ENCODE results near the gene EMID1.

EMID1 gene

GRCh38 chr22:29205594-29206371, at the start of gene EMID1:
EMID1 (plus strand) TSS chr22:29205896; CDS start chr22:29206039, 143 bp downstream.
- DNase-seq (ENCODE audit: low read depth in 1 of 2, low spot score in 1 of 2) = no peak

DNA sequence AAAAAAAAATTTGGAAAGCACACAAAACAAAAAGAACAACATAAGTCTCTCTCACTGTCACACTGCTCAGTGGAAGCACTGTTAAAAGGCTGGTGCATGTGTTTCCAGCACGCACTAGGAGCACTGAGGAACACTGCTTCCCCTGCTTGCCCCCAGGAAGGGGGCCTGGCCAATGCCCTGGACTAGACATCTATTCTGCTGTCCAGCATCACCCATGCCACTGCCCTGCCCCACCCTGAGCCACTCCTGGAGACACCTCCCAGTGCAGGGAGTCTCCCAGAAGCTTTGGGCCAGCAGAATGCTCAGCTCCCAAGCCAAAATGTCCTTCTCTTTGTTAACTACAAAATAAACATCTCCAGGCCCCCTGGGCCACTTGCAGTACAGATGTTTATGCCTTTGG, 49.7 kb upstream of the EMID1 start:
- no peak for DNase-seq (ENCODE audit: low read depth in 1 of 2, low spot score in 1 of 2)

DNA sequence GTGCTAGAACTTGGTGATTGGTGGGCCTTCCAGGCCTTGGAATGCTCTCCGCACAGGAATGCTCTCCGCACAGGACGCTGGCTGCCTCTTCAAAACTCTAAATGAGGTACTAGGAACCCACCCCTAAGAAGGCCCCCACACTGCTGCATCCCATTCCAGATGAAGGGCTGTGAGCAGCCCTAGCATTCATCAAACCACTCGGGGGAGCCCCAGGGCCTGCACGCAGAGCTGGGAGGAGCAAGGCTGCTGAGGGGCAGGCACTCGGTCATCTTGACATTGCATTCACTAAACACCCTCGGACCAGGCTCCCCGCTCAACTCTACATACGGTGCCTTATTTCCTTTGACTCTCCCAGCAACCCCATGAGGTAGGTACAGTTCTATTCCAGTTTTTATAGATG, 49.2 kb upstream of the EMID1 start:
- no peak for DNase-seq (ENCODE audit: low read depth in 1 of 2, low spot score in 1 of 2)

DNA sequence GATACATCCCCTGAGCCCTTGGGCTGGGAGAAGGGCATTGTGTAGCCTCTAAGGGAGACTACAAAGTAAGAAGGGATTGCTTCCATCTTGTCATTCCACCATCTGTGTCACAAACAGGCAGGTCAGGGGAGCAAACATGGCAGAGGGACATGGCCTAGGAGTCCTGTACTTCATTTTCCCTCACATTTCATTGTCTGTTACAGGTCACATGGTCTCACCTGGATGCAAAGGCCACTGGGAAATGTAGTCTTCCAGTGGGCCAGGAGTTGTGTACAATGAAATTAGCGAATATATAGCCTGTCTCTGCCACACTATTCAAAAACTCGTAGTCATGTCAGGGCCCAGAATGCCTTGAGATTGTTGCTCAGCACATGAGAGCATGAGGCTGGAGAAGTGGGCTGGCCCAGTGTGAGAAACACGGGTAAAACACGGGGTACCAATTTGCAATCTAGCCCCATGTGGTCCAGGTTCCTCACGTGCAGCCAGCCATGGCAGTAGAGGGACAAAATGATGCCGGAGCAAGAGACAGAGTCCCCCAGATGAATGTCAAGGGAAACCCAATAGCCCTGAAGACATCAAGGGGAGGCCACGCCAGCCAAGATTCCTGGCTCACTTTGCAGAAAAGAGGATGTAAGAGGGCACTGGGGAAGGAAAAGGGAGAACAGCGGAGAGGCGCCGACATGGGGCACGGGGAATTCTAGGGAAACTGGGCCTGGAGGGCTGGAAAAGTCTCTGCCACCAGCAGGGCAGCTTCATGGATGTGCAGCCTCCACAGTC, 47.7 kb upstream of the EMID1 start:
- DNase-seq (ENCODE audit: low read depth in 1 of 2, low spot score in 1 of 2) = no peak

- DNase-seq (ENCODE audit: low read depth in 1 of 2, low spot score in 1 of 2) = no peak
Observed at GRCh38 chr22:29158546-29158945, 47.1 kb upstream of the EMID1 start.

- DNase-seq (ENCODE audit: low read depth in 1 of 2, low spot score in 1 of 2) = no peak
Observed at GRCh38 chr22:29163808-29164207, 41.9 kb upstream of the EMID1 start.

DNA sequence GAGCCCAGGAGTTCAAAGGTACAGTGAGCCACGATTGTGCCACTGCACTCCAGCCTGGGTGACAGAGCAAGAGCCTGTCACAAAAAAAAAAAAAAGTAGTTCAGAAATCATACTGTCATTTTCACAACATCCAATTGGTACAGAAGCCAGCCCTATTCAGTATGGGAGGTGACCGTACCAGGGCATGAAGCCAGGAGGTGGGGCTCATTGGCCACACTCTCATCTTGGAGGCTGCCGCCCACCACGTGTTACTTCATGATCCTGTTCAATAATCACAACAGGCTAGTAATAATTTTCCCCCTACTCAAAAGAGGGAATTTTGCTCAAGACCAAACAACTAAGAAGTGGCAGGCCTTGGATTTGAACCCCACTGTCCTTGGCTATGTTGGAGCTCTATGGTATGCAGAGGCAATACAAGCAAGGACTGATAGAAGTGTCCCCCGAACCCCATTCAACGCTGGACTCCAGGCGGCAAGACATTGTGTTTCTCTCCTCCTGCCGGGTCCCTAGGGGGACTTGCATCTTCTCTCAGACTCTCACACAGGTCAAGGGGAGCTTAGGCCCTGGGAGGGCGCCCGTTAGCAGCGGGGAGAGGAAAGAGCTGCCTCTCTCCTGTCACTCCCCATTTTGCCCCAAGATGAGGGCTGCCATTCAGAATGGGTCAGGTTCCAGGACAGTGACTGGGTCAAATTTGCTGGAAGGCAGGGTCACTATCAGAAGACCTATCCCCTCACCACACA, 40.2 kb upstream of the EMID1 start:
- no peak for DNase-seq (ENCODE audit: low read depth in 1 of 2, low spot score in 1 of 2)

DNA sequence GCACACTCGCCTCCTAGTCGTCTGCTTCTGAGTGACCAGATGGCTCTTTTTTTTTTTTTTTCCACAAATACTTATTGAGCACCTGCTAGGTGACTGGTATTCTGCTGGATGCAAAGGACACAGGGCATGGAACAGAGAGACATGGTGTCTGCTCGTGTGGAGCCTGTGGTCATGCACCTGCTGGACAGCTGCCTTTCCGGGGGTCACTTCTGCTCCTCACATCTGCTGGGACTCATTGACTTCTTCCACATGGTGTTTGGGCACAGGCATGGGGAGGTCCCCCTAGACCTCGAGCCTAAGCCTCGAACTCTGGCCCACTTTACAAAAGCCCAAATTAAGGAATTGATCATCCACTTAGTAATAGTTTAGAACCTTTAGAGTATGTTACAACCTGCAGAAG, 39.5 kb upstream of the EMID1 start:
- DNase-seq (ENCODE audit: low read depth in 1 of 2, low spot score in 1 of 2) = no peak

- DNase-seq (ENCODE audit: low read depth in 1 of 2, low spot score in 1 of 2) = no peak
Observed at GRCh38 chr22:29167032-29167911, 38.4 kb upstream of the EMID1 start.

DNA sequence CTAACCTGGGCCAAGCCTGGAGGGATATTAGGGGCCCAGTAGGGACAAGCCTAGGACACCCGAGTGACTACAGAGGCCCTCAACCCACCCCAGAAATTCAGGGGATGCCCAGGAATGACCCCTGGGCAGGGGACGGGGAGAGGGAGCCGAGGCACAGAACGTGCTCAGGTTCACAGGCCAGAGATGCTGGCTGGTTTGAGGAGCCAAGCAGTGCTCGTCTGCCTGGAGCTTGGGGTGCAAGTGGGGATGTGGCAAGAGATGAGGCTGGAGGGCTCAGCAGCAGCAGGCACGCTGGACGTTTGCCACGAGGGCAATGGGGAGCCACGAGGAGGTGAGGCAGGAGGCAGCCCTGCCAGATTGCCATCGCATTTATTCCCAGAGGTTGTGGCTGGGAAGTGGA, 34.0 kb upstream of the EMID1 start:
- DNase-seq (ENCODE audit: low read depth in 1 of 2, low spot score in 1 of 2) = no peak

- DNase-seq (ENCODE audit: low read depth in 1 of 2, low spot score in 1 of 2) = no peak
Observed at GRCh38 chr22:29172216-29172615, 33.5 kb upstream of the EMID1 start.

- no peak for DNase-seq (ENCODE audit: low read depth in 1 of 2, low spot score in 1 of 2)
Observed at GRCh38 chr22:29175312-29175835, 30.3 kb upstream of the EMID1 start.

DNA sequence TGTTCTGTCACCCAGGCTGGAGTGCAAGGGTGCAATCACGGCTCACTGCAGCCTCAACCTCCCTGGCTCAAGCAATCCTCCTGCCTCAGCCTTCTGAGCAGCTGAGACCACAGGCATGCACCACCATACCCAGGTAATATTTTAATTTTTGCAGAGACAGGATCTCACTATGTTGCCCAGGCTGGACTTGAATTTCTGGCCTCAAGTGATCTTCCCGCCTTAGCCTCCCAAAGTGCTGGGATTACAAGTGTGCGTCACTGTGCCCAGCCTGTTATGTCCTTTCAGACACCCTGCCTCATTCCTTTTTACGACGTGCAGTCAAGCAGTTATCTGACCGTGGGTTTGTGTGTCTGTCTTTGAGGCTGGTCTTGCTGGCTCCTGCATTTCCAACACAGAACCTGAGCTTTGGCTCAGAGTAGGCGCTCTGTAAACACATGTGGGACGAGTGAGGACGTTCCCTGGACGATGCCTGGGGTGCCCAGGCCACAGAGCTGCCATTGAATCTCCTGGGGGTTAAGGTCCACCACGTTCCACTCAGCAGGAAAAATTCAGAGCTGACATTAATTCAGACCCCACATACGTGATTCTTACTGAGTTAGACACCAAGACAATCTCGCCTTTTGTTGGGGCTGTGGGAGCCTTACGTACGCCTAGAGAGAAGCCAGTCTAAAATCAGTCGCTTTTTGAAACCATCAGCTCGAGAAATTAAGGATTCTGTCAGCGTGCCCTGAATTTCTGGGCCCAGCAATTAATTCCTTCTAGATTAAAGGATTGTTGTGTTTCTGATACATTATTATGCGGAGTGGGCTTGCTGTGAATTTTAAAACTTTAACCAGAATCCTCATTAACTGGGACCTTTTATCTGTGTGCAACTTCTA, 21.5 kb upstream of the EMID1 start:
- DNase-seq (ENCODE audit: low read depth in 1 of 2, low spot score in 1 of 2) = no peak

DNA sequence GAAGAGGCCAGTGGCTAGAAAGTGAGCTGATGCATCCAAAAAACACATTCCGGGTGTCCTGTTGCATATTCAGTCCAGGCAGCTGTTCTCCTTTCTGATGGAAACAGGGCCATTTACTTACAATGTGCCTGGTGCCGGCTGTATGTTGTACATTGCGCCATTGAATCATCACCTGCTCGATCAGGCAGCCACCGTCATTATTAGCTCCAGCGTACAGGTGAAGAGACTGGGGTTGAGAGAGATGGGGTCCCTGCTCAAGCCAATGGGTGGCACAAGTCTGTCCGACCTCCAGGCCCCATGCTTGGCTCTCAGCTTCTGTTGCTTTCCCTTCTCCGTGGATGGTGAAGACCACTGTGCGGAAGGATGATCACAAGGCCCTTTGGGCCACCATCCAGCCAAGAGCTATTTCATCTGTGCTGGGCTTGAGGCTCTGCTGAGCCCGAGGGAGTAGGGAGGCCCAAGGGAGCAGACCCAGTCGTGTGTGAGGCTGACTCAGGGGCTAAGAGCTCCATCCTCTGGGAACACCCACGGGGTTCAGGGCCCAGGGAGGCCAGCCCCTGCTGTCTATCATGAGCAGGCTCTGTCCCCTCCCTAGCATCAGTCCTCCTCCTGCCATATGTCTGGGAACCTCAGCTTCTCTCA, 20.7 kb upstream of the EMID1 start:
- DNase-seq (ENCODE audit: low read depth in 1 of 2, low spot score in 1 of 2) = no peak

DNA sequence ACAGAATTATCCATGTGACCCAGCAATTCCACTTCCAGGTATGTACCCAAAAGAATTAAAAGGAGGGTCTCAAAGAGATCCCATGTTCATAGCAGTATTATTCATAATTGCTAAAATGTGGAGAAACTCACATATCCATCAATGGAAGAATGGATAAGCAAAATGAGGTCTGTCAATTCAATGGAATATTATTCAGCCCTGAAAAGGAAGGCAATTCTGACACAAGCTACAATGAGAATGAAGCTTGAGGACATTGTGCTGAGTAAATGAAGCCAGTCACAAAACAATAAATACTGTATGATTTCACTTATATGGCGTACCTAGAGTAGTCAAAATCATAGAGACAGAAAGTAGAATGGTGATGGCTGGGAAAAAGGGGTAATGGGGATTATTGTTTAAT, 19.4 kb upstream of the EMID1 start:
- no peak for DNase-seq (ENCODE audit: low read depth in 1 of 2, low spot score in 1 of 2)

DNA sequence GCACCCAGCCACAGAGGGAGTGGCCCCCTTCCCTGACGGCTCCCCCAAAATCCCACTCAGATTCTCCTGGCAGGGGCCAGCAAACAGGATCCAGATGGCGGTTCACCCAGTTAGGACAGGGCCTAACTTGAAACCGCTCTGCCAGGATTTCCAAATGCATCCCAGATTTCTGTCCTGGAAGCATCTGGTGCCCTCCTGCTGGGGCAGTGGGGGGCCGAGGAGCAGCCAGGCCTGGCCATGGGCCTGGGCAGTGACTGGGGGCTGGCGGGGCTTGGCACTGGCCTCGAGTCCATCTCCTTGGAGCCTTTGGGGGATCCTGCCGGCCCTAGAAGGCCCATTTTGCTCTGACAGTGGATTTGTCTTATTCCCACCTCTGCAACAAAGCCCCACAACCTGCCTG, 17.9 kb upstream of the EMID1 start:
- DNase-seq (ENCODE audit: low read depth in 1 of 2, low spot score in 1 of 2) = no peak

GRCh38 chr22:29190051-29190450, 15.6 kb upstream of the EMID1 start:
- DNase-seq (ENCODE audit: low read depth in 1 of 2, low spot score in 1 of 2) = no peak

DNA sequence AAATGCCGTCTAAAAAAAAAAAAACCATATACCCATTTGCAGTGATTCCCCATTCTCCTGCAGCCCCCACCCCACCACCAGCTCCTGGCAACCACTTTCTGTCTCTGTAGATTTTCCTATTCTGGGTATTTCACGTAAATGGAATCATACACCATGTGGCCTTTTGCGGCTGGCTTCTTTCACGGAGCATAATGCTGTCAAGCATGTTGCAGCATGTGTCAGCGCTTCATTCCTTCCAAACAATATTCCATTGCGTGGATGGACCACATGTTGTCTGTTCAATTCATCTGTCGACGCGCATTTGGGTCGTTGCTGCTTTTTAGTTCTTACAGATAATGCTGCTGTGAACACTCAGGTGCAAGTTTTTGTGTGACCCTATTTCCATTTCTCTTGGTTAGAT, 14.8 kb upstream of the EMID1 start:
- no peak for DNase-seq (ENCODE audit: low read depth in 1 of 2, low spot score in 1 of 2)

DNA sequence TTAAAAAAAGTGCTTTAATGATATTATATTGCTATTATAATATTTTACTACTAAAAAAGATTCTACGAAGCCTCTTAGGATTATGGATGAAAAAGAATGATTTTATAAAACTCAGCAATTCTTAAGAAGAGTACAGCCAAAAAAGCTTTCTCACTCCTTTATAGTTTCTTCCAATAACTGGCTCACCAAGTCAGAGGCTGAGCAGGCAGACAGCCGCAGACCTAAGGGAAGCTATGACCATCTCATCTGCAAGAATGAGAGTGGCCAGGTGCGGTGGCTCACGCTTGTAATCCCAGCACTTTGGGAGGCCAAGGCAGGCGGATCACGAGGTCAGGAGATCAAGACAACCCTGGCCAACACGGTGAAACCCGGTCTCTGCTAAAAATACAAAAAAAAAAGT, 12.7 kb upstream of the EMID1 start:
- no peak for DNase-seq (ENCODE audit: low read depth in 1 of 2, low spot score in 1 of 2)

Measured in activated T-helper 1 cell treated with anti-CD3 and anti-CD28 coated beads, Interleukin-2, amount 50 U/mL, for 16 hours (primary cell).